NCI-H1694 treated with DMSO at 0.1 percent for 48 hours (cell line): ENCODE data around the gene NBEA.
"Not testable (repeated sequence)": the region's sequence is repeated elsewhere in the genome, so short reads cannot be mapped to it uniquely, and the experiment has no call there.

ENCODE experiments used
- DNase-seq: peaks from one replicate; lab custom pipeline; 2025; lab: John Stamatoyannopoulos, UW

The NBEA gene

GRCh38 chr13:34941835-34942731, at the start of gene NBEA:
TSS of gene NBEA (plus strand) at chr13:34942270. CDS start at chr13:34942821, 551 bp downstream.
- peak; percentile 50 for DNase-seq

DNA sequence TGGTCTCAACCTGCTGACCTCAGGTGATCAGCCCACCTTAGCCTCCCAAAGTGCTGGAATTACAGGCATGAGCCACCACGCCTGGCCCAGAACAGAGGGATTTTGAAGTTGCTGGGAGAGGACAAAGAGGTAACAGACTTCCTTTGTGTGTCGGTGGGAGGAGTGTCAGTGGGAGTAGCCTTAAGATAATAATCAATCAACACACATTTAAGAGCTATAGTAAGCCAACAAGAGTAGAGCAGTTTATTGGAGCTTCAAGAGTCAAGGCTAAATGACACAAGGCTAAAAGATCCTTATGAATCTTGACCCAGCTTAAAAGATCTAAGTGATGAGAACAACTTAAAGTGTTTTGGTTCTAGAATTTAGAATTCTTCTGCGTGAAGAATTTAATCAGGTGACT, 47.3 kb upstream of the NBEA start:
- DNase-seq: no peak

GRCh38 chr13:34897220-34897619, 44.9 kb upstream of the NBEA start:
- no peak for DNase-seq

- no peak for DNase-seq
Observed at GRCh38 chr13:34899888-34900287, 42.2 kb upstream of the NBEA start.

- DNase-seq: no peak
Observed at GRCh38 chr13:34900288-34900739, 41.8 kb upstream of the NBEA start.

- DNase-seq: no peak
Observed at GRCh38 chr13:34901572-34901971, 40.5 kb upstream of the NBEA start.

DNA sequence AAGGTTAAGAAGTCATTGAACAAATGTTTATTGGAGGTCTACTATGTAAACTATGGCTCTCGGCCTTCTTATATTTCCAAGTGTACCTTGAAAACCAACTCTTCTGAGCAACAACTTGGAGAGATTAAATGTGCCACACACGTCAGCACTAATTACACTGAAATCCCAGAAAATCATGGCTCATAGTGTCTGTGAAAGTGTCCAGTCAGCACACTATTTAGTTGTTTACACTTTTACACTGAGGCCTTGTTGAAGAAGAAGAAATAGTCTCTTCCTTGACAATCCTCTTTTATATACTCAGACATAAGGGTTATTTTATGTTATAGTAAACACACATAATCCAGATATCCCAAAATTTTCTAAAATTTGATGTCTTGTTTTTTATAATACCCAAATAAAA, 30.9 kb upstream of the NBEA start:
- DNase-seq: no peak

DNA sequence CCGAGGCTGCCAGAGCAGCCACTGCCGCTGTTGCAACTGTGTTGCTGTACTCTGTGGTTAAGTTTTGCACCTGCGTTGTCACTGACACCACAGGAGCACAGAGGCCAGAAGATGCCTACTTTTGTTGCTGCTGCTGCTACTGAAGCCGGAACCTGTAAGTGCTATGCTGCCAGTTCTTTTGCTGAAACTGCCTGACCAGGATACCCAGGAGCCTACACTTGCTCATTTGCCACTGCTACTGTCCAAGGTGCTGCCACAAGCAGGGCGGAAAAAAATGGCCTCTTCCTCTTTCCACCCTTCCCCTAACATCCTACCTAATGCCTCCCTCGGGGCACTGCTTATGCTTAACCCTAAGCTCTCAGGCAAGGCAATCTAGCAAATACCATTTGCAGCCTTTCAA, 29.0 kb upstream of the NBEA start:
- DNase-seq: no peak

- no peak for DNase-seq
Observed at GRCh38 chr13:34914416-34914815, 27.7 kb upstream of the NBEA start.

GRCh38 chr13:34926508-34926907, 15.6 kb upstream of the NBEA start:
- no peak for DNase-seq

DNA sequence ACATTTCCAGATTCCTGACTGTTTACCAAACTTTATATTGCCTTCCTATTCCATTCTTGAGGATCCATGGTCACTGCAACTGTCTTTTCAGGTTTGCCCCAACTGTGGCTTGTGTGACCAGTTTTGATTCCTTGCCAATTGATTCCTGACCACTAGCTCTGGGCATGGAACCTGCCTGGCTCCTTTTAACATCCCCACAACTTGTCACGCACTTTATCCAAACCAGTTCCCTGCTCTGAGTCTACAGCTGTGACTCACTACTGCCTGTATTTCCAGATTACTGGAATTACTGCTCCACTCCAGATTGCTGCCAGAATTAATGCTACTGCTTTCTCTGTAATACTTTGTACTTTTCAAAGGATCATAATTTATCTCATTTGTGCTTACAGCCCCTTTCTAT, 13.4 kb upstream of the NBEA start:
- DNase-seq: not testable (repeated sequence)

- DNase-seq: no peak
Observed at GRCh38 chr13:34931572-34931971, 10.5 kb upstream of the NBEA start.

DNA sequence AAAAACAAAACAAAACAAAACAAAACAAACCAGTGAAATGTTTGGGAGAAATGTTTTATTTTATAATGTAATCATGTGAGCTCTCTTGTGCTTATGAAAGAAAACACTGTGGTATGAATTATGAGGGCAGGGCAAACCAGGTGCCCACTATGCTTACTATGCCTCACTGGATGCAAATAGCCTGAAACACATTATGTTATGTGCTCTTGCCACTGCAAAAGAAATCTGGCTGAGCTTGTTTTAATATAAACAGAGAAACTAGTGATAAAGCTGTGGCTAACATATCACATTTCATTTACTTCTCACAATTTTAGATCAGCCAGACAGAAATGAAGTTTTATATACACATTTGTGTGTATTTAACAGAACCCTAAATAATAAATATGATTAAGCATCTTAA, 8.7 kb upstream of the NBEA start:
- DNase-seq: no peak

GRCh38 chr13:34933786-34934185, 8.3 kb upstream of the NBEA start:
- DNase-seq: no peak

DNA sequence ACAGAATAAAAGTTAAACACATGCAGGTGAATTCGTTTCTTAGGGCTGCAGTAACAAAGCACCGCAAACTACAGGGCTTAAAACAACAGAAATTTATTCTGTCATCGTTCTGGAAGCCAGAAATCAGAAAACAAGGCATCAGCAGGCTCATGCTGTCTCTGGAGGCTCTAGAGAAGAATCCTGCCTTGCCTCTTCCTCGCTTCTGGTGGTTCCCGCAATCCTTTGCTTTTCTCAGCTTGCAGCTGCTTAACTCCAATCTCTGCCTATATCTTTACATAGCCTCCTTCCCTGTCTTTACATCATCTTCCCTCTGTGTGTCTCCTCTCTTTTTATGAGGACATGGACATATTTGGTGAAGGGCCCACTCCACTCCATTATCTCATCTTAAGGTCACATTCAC, 6.2 kb upstream of the NBEA start:
- DNase-seq: no peak

- DNase-seq: no peak
Observed at GRCh38 chr13:34939771-34940170, 2.3 kb upstream of the NBEA start.

DNA sequence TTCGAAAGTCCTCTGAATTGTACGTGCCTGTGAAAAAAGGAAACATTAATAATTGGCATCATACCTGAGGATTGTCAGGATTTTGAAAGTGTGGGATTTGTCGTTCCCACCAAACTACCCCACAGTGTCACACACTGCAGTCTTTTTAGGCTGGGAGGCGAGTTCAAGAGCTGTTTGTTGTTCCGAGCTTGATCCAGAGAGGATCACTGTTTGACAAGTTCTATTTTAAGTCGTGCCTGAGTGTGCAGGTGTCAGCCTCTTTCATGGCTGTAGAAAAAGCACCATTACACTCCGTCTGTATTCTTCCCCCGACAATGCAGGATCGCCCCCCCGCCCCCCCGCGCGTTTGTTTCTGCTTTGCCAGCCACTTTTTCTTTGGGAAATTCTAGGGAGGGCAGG, 635 bp upstream of the NBEA start:
- no peak for DNase-seq

DNA sequence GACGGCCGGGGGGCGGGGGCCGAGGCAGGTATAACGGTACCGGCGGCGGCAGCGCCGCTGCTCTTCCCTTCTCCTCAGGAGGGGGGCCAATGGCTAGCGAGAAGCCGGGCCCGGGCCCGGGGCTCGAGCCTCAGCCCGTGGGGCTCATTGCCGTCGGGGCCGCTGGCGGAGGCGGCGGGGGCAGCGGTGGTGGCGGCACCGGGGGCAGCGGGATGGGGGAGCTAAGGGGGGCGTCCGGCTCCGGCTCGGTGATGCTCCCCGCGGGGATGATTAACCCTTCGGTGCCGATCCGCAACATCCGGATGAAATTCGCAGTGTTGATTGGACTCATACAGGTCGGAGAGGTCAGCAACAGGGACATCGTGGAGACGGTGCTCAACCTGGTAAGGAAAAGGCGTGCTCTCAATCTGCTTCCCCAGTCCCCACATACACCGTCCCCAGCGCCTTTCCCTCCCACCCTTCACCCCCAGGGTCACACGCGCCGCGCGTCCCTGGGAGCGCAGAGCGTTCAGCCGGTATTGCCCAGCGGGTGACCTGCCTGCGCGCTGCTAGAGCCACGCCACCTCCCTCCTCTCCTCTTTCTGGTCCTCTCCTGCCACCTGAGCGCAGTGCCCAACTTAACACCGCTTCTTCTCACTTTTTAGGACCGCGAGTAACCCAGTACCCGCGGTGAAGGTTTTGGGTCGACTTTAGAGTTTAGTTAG, 814 bp downstream of the NBEA start:
- DNase-seq: peak; percentile 9

- DNase-seq: no peak
Observed at GRCh38 chr13:34943436-34944273, 1.6 kb downstream of the NBEA start.

DNA sequence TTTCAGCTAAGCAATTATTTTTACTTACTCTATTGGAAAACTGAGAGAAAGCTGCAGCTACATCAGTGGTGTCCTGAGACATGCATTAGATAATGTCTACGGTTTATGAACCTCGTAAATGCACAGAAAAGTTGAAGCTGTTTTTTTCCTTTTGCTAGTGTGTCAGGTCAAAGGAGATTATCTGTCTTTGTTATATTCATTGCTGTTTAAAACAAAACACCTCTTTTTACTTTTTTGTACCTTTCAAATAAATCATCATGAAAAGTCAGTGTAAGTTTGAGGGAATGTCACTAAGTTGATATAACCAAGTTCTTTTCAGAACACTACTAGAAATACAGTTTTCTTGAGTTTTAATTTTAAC, 2.2 kb downstream of the NBEA start:
- DNase-seq: no peak

DNA sequence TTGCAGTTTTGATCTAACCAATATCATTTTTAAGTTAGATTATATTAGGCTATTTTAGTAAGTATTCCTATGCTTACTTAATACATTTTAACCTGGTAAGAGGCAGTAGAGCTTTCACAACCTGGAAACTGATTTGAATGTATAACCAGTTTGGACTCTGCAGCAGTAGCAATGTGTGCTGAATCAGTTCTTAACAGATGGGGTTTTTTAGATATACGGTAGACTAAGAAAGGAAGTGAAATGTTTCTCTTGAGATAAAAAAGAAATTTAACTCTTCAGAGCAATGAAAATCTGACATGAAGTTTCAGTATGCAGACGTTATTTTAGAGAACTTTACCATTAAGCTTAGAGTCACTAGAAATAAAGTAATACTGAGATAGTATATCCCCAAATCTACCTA, 2.7 kb downstream of the NBEA start:
- DNase-seq: peak; percentile 12

- DNase-seq: no peak
Observed at GRCh38 chr13:34951528-34951927, 9.5 kb downstream of the NBEA start.

DNA sequence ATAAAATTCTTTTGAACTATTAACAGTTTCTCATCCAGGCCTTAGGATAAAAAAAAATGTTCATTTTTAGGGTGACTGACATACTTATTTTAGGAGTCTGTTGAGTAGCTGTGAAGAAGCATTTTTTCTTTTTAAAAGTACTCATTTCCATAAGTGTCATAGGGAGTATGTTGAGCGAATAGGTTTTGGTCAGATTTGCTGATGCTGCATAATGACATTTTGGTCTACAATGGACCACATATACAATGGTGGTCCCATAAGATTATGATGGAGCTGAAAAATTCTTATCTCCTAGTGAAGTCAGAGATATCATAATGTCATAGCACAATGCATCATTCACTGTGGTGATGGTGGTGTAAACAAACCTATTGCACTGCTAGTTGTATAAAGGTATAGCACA, 17.4 kb downstream of the NBEA start:
- DNase-seq: no peak
